SK-N-SH treated with all-trans-retinoic acid at 6 μM for 48 hours (cell line): ENCODE measurements around the gene WSCD2.

Experiments used
- CSDC2 ChIP-seq: fragments of 250-450 bp; sonication (Bioruptor Pico); IDR thresholded peaks from 2 replicates; pipeline ENCODE4 v1.5.0; 2020; ENCODE audit warnings: mild to moderate bottlenecking, moderate library complexity
- GLIS3 ChIP-seq: fragments of 250-450 bp; sonication (Bioruptor Pico); IDR thresholded peaks from 2 replicates; pipeline ENCODE4 v1.5.0; 2020; ENCODE audit warnings: mild to moderate bottlenecking, moderate library complexity
- PATZ1 ChIP-seq: fragments of 250-450 bp; sonication (Bioruptor Pico); IDR thresholded peaks from 2 replicates; pipeline ENCODE4 v1.8.0; 2020; ENCODE audit warnings: mild to moderate bottlenecking, moderate library complexity, borderline replicate concordance
- PPARA ChIP-seq: fragments of 250-450 bp; sonication (Bioruptor Pico); IDR thresholded peaks from 2 replicates; pipeline ENCODE4 v1.5.0; 2020; ENCODE audit warnings: mild to moderate bottlenecking, borderline replicate concordance
- RARB ChIP-seq: fragments of 250-450 bp; sonication (Bioruptor Pico); IDR thresholded peaks from 2 replicates; pipeline ENCODE4 v1.8.0; 2021; ENCODE audit warnings: mild to moderate bottlenecking, moderate library complexity
- SNAI2 ChIP-seq: fragments of 250-450 bp; sonication (Bioruptor Pico); IDR thresholded peaks from 2 replicates; pipeline ENCODE4 v1.5.0; 2020; ENCODE audit warnings: mild to moderate bottlenecking, moderate library complexity
- TOX ChIP-seq: fragments of 250-450 bp; sonication (Bioruptor Pico); IDR thresholded peaks from 2 replicates; pipeline ENCODE4 v1.8.0; 2021; ENCODE audit warnings: mild to moderate bottlenecking, moderate library complexity, borderline replicate concordance
- ZFP3 ChIP-seq: fragments of 250-450 bp; sonication (Bioruptor Pico); IDR thresholded peaks from 2 replicates; pipeline ENCODE4 v1.5.0; 2020; ENCODE audit warnings: mild to moderate bottlenecking, moderate library complexity
- ZFP30 ChIP-seq: fragments of 450-650 bp; formaldehyde crosslinking; IDR thresholded peaks from 2 replicates; pipeline ENCODE4 v1.5.0; 2022; ENCODE audit warnings: mild to moderate bottlenecking, moderate library complexity
- ZNF565 ChIP-seq: fragments of 450-650 bp; formaldehyde crosslinking; conservative IDR thresholded peaks from 2 replicates; pipeline ENCODE4 v1.5.0; 2020; ENCODE audit warnings: low read depth, mild to moderate bottlenecking, moderate library complexity
- ZNF70 ChIP-seq: fragments of 450-650 bp; formaldehyde crosslinking; IDR thresholded peaks from 2 replicates; pipeline ENCODE4 v1.5.0; 2020; ENCODE audit warnings: mild to moderate bottlenecking, moderate library complexity
- TF ChIP-seq, protein P1 (sequence below): fragments of 250-450 bp; sonication (Bioruptor Pico); IDR thresholded peaks from 2 replicates; pipeline ENCODE4 v1.5.1; 2021; ENCODE audit warnings: mild to moderate bottlenecking, moderate library complexity

- TF ChIP-seq RARB (no peak), ZNF70 (no peak), GLIS3 (CRISPR knock-in tag) (no peak), ZFP30 (CRISPR knock-in tag) (no peak), PATZ1 (CRISPR knock-in tag) (no peak), ZNF565 (CRISPR knock-in tag) (no peak), SNAI2 (CRISPR knock-in tag) (no peak), PPARA (no peak), ZFP3 (no peak), TOX (CRISPR knock-in tag) (no peak), CSDC2 (CRISPR knock-in tag) (no peak)
- TF ChIP-seq, protein P1, sequence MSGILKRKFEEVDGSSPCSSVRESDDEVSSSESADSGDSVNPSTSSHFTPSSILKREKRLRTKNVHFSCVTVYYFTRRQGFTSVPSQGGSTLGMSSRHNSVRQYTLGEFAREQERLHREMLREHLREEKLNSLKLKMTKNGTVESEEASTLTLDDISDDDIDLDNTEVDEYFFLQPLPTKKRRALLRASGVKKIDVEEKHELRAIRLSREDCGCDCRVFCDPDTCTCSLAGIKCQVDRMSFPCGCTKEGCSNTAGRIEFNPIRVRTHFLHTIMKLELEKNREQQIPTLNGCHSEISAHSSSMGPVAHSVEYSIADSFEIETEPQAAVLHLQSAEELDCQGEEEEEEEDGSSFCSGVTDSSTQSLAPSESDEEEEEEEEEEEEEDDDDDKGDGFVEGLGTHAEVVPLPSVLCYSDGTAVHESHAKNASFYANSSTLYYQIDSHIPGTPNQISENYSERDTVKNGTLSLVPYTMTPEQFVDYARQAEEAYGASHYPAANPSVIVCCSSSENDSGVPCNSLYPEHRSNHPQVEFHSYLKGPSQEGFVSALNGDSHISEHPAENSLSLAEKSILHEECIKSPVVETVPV (CRISPR knock-in tag) = no peak
Observed at GRCh38 chr12:108284163-108284562, 155.1 kb downstream of the WSCD2 start.
